ENCODE data around the gene GABARAPL2.
A peak's percentile ranks its signal among the peaks of the same experiment; 100 is the strongest.

The GABARAPL2 gene

GRCh38 chr16:75614066-75614897 is 48.1 kb downstream of the GABARAPL2 start:
- Histone ChIP-seq H3K4me3 (ENCODE audit: low read length) (no peak overlapping the region), H4K20me1 (ENCODE audit: insufficient read depth, low read length) (no peaks in the 10 kb centered on the region), H3K27me3 (ENCODE audit: low read depth, low read length) (no peaks in the 10 kb centered on the region), H3K36me3 (replicated peaks; ENCODE audit: low read depth, low read length) (peaks cover 47% of the 10 kb centered on the region), H3K79me2 (ENCODE audit: low read length) (no peaks in the 10 kb centered on the region), H3K27ac (ENCODE audit: low read length) (no peak overlapping the region), H3K9me3 (ENCODE audit: insufficient read depth, low read length) (no peaks in the 10 kb centered on the region), H3K4me2 (ENCODE audit: low read length) (no peak overlapping the region), H3K4me1 (ENCODE audit: low read length) (peaks cover 22% of the 10 kb centered on the region), H2AFZ (ENCODE audit: low read depth, low read length) (no peak overlapping the region), H3K9ac (ENCODE audit: low read length) (no peak overlapping the region)
- no peak for TF ChIP-seq CTCF (IDR thresholded peaks at IDR 0.05; ENCODE audit: low read depth, low read length)
- TF ChIP-seq EZH2phosphoT487 (IDR thresholded peaks at IDR 0.05; ENCODE audit: low read depth) = no peak

- Histone ChIP-seq H3K36me3 (replicated peaks; ENCODE audit: low read depth, low read length) (peaks cover 50% of the 10 kb centered on the region), H3K4me2 (ENCODE audit: low read length) (no peak overlapping the region), H3K9me3 (ENCODE audit: insufficient read depth, low read length) (no peaks in the 10 kb centered on the region), H4K20me1 (ENCODE audit: insufficient read depth, low read length) (no peaks in the 10 kb centered on the region), H3K4me3 (ENCODE audit: low read length) (no peak overlapping the region), H3K79me2 (ENCODE audit: low read length) (no peaks in the 10 kb centered on the region), H3K9ac (ENCODE audit: low read length) (no peak overlapping the region), H3K27ac (ENCODE audit: low read length) (no peak overlapping the region), H3K27me3 (ENCODE audit: low read depth, low read length) (no peaks in the 10 kb centered on the region), H2AFZ (ENCODE audit: low read depth, low read length) (no peak overlapping the region), H3K4me1 (ENCODE audit: low read length) (peaks cover 22% of the 10 kb centered on the region)
- TF ChIP-seq EZH2phosphoT487 (IDR thresholded peaks at IDR 0.05; ENCODE audit: low read depth) (no peak), CTCF (IDR thresholded peaks at IDR 0.05; ENCODE audit: low read depth, low read length) (no peak)
These were observed 49.4 kb downstream of the GABARAPL2 start for GRCh38 chr16:75615619-75616018.

- Histone ChIP-seq H3K27me3 (ENCODE audit: low read depth, low read length) (no peaks in the 10 kb centered on the region), H3K4me1 (ENCODE audit: low read length) (peaks cover 24% of the 10 kb centered on the region), H3K4me3 (ENCODE audit: low read length) (peak overlapping the region; percentile 23; the same call in 1 of the 2 replicates), H3K79me2 (ENCODE audit: low read length) (peaks cover under 1% of the 10 kb centered on the region; the same call in 1 of the 2 replicates), H2AFZ (ENCODE audit: low read depth, low read length) (no peak overlapping the region), H3K9me3 (ENCODE audit: insufficient read depth, low read length) (no peaks in the 10 kb centered on the region), H3K9ac (ENCODE audit: low read length) (no peak overlapping the region), H3K4me2 (ENCODE audit: low read length) (peak overlapping the region; percentile 59), H3K27ac (ENCODE audit: low read length) (peak overlapping the region; percentile 63), H4K20me1 (ENCODE audit: insufficient read depth, low read length) (no peaks in the 10 kb centered on the region), H3K36me3 (replicated peaks; ENCODE audit: low read depth, low read length) (peaks cover 45% of the 10 kb centered on the region)
- TF ChIP-seq EZH2phosphoT487 (IDR thresholded peaks at IDR 0.05; ENCODE audit: low read depth) (no peak), CTCF (IDR thresholded peaks at IDR 0.05; ENCODE audit: low read depth, low read length) (no peak)
These were observed 50.4 kb downstream of the GABARAPL2 start for GRCh38 chr16:75616521-75617010.

- H2AFZ ChIP-seq (ENCODE audit: low read depth, low read length) = no peak overlapping the region
- peak overlapping the region; percentile 59 for H3K4me2 ChIP-seq (ENCODE audit: low read length)
- peaks cover 6% of the 10 kb centered on the region for H3K79me2 ChIP-seq (ENCODE audit: low read length)
- no peaks in the 10 kb centered on the region for H3K27me3 ChIP-seq (ENCODE audit: low read depth, low read length)
- peaks cover 27% of the 10 kb centered on the region for H3K4me1 ChIP-seq (ENCODE audit: low read length)
- H3K4me3 ChIP-seq (ENCODE audit: low read length) = peak overlapping the region; percentile 23; the same call in 1 of the 2 replicates
- H3K36me3 ChIP-seq (replicated peaks; ENCODE audit: low read depth, low read length) = peaks cover 43% of the 10 kb centered on the region
- TF ChIP-seq CTCF (IDR thresholded peaks at IDR 0.05; ENCODE audit: low read depth, low read length) (no peak), EZH2phosphoT487 (IDR thresholded peaks at IDR 0.05; ENCODE audit: low read depth) (no peak)
- no peaks in the 10 kb centered on the region for H4K20me1 ChIP-seq (ENCODE audit: insufficient read depth, low read length)
- H3K9ac ChIP-seq (ENCODE audit: low read length) = peak overlapping the region; percentile 12; the same call in 1 of the 2 replicates
- no peaks in the 10 kb centered on the region for H3K9me3 ChIP-seq (ENCODE audit: insufficient read depth, low read length)
- H3K27ac ChIP-seq (ENCODE audit: low read length) = peak overlapping the region; percentile 63
These were observed 50.9 kb downstream of the GABARAPL2 start for GRCh38 chr16:75617121-75617520.
